ENCODE measurements around the gene ELL.
A peak's percentile ranks its signal among the peaks of the same experiment; 100 is the strongest.

The ELL gene

DNA sequence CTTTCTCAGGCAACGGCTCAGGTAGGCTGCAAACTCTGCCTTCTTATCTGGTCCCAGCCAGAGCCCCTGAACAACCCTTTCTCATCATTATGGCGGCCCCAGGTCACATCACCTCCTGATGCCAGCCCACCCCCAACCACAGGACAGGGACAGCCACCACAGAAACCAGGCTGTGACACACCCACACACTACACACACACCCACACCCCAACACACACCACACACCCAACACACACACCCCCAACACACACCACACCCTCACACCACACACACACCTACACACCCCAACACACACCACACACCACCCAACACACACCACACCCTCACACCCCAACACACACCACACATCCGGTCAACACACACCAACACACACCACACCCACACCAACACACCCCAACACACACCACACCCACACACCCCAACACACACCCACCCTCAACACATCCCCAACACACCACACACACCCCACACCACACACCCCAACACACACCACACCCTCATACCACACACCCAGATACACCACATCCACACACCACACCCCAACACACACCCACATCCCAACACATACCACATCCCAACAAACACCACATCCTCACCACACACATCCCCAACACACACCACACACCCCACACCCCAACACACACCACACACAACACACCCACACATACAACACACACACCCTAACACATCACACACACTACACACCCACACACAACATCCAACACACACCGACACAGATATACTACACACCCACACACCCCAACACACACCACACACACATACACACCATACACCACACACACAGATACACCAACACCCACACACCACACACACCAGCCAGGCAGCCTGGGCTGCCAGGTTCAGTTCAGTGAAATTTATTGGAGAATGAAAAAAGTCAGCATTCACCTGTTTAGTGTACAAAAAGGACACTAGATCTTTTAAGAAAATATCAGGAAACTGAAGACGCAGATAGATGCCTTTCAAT lies 79.8 kb downstream of the ELL start:
- no peak for DNase-seq (ENCODE audit: low read depth)
- TF ChIP-seq, protein P1, sequence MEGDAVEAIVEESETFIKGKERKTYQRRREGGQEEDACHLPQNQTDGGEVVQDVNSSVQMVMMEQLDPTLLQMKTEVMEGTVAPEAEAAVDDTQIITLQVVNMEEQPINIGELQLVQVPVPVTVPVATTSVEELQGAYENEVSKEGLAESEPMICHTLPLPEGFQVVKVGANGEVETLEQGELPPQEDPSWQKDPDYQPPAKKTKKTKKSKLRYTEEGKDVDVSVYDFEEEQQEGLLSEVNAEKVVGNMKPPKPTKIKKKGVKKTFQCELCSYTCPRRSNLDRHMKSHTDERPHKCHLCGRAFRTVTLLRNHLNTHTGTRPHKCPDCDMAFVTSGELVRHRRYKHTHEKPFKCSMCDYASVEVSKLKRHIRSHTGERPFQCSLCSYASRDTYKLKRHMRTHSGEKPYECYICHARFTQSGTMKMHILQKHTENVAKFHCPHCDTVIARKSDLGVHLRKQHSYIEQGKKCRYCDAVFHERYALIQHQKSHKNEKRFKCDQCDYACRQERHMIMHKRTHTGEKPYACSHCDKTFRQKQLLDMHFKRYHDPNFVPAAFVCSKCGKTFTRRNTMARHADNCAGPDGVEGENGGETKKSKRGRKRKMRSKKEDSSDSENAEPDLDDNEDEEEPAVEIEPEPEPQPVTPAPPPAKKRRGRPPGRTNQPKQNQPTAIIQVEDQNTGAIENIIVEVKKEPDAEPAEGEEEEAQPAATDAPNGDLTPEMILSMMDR (IDR thresholded peaks at IDR 0.05; ENCODE audit: low read depth, low read length, missing control alignments), result no peak
- H3K4me3 ChIP-seq (ENCODE audit: low read depth, low read length), result no peak overlapping the region

DNA sequence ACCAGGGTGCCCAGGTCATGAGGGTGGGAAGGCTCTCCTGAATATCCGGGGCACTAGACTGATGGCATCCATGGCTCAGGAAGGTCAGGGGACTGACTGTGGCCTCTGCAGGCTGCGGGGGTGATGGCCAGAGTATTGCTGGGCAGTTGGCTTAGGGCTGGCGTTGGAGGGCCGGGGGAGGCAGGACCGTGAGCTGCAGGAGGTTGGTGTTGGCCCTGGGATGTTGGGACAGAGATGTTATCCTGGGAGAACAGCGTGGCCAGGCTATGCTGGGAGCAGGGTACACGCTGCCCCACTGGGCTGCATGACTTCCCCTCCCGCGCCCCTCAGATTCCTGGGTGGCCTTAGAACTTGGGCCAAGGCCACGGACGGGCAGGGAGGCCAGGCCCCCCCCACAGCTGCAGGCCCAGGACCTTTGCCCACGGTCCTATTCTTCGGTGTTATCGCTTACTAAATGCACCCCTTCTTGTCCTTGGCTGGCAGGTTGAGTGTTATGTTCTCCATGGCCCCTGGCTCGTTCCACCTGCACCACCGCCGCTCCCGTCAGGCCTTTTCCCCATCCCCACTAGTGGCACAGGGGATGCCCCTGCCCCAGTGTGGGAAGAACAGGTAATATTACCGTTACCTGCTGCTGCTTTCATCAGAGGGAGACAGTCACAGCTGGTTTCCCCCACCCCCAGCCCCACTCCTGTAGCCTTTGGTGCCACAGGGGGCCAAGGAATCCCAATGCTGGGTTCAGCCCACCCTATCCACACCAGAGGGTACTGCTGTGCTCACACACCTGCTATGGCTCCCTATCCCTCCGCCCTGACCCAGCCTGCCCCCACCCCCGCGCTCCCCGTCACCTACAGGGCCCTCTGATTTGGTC lies 80.7 kb downstream of the ELL start:
- DNase-seq (ENCODE audit: low read depth), result no peak
- H3K4me3 ChIP-seq (ENCODE audit: low read depth, low read length), result no peak overlapping the region
- TF ChIP-seq, protein P1 (IDR thresholded peaks at IDR 0.05; ENCODE audit: low read depth, low read length, missing control alignments), result no peak

DNA sequence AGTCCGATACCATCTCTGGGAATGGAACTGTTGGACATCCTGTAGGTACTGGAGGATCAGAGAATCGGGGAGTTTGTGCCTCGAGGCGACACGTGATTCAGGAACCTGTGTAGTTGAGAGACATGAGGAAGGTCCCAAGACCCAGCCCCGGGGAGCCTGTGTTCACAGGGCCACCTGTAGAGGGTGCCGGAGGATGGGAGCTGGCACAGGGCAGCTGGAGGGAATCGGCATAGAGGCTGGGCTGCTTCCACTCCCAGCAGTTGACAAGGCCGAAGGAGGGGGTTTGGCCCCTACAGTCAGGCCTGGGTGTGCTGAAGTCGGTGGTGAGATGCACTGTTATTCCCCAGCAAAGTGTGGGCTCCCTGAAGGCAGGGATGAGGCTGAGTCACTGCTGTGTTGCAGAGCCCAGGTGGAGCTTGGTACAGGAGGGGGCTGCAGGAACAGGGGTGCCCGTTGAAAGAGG lies 81.4 kb downstream of the ELL start:
- DNase-seq (ENCODE audit: low read depth), result no peak
- no peak overlapping the region for H3K4me3 ChIP-seq (ENCODE audit: low read depth, low read length)
- TF ChIP-seq, protein P1 (IDR thresholded peaks at IDR 0.05; ENCODE audit: low read depth, low read length, missing control alignments), result peak; percentile 49

DNA sequence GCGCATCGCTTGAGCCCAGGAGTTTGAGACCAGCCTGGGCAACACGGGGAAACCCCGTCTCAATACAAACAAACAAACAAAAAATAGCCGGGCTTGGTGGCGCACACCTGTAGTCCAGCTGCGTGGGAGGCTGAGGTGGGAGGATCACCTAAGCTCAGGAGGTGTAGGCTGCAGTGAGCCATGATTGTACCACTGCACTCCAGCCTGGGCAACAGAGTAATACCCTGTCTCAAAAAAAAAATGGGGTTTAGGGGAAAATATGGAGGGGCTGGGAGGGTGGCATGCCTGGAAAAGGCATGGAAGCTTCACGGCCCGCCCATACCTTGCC lies 82.0 kb downstream of the ELL start:
- no peak for DNase-seq (ENCODE audit: low read depth)
- no peak overlapping the region for H3K4me3 ChIP-seq (ENCODE audit: low read depth, low read length)
- TF ChIP-seq, protein P1 (IDR thresholded peaks at IDR 0.05; ENCODE audit: low read depth, low read length, missing control alignments), result no peak

DNA sequence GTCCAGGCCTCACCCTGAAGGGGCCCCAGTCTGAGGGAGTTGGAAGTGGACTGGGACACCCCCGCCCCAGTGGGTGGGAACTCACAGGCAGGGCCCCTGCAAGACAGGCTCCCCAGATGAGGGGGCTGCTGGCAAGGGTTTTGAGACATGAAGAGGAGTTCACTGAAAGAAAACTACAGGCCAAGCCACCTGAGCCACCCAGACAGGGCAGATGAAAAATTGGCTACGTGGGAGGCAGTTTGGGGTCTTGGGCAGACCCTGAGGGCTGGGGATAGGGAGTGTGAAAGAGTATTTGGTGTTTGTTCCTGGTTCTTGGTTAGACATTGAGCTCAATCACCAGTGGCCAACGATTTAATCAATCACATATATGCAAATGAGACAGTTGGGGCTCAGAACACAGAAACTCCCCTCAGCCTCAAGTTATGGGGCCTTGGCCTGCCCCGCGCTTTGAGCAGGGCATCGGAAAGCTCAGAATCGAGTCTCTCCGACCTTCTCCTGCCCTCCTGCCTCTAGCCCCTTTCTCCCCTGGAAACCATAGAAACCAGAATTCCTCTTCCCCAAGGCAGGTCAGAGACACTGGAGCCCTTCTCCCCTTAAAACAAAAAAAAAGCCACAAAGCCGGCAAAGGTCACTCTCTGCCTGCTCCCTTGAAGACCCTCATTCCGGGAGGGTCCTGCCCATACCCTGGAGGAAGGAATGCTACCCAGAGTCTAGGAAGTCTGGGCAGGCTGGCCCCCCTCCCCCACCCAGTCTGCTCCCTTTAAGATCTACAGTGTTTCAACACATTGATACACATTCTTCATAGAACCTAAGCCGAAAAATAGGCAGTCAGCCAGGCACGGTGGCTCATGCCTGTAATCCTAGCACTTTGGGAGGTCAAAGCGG lies 82.6 kb downstream of the ELL start:
- no peak overlapping the region for H3K4me3 ChIP-seq (ENCODE audit: low read depth, low read length)
- DNase-seq (ENCODE audit: low read depth), result no peak

More for the DNA sequence above, 82.6 kb downstream of the ELL start:
- TF ChIP-seq, protein P1 (IDR thresholded peaks at IDR 0.05; ENCODE audit: low read depth, low read length, missing control alignments), result no peak
